ENCODE measurements around the gene DEFB125. TPM values are rescaled to one million over a fixed set of nuclear protein-coding genes. Genes with fewer than 3 reads are reported as not detected.

DEFB125 gene
- total and polyA plus RNA-seq, 9 of the 15 experiments (the other 6 are each of a cell fraction or from before 2014, with no cell fraction given), result not detected

GRCh38 chr20:79565-79964 is 7.9 kb upstream of the DEFB125 start:
- FAIRE-seq, result no peak
- ATAC-seq, result no peak
- no peaks in the 10 kb centered on the region for H3K9me1 ChIP-seq (ENCODE audit: control insufficient read depth, insufficient read depth, low read length)
- no peaks in the 10 kb centered on the region for H3K9me3 ChIP-seq (replicated peaks; ENCODE audit: control insufficient read depth, insufficient read depth, low read depth, low read length)
- H3K4me3 ChIP-seq, result no peak overlapping the region
- in situ Hi-C loops (cut with MboI), result no loop called here
- H2AFZ ChIP-seq (ENCODE audit: low read depth, low read length), result no peak overlapping the region
- intact Hi-C loops (cut with micrococcal nuclease), result no loop called here
- TF ChIP-seq ARHGAP35 (IDR thresholded peaks at IDR 0.05; ENCODE audit: partially characterized antibody), result no peak
- TF ChIP-seq NBN (IDR thresholded peaks at IDR 0.05; ENCODE audit: low read depth), result no peak
- no peak for TF ChIP-seq ZNF583 (CRISPR knock-in tag; IDR thresholded peaks at IDR 0.05)
- no peak for TF ChIP-seq FOXK2 (conservative IDR thresholded peaks at IDR 0.05 in 1 of 2, IDR thresholded peaks at IDR 0.05 in 1 of 2; ENCODE audit: low read depth in 2 of 2)
- TF ChIP-seq WHSC1 (IDR thresholded peaks at IDR 0.05; ENCODE audit: low read length), result no peak
- no peak for TF ChIP-seq ZBTB43 (CRISPR knock-in tag; IDR thresholded peaks at IDR 0.05)
- TF ChIP-seq E2F1 (CRISPR knock-in tag; IDR thresholded peaks at IDR 0.05), result no peak
- no peak for TF ChIP-seq KDM4B (IDR thresholded peaks at IDR 0.05; ENCODE audit: borderline replicate concordance in 2 of 2, low read depth in 1 of 2)
- TF ChIP-seq CGGBP1 (CRISPR knock-in tag; IDR thresholded peaks at IDR 0.05), result no peak
- no peak for TF ChIP-seq MAFK (IDR thresholded peaks at IDR 0.05; ENCODE audit: low read length)
- TF ChIP-seq ZBTB26 (CRISPR knock-in tag; IDR thresholded peaks at IDR 0.05), result no peak
- H4K20me1 ChIP-seq (replicated peaks; ENCODE audit: control insufficient read depth, insufficient read depth, low read length), result no peaks in the 10 kb centered on the region
- no peaks in the 10 kb centered on the region for H3K36me3 ChIP-seq (ENCODE audit: control insufficient read depth, insufficient read depth, low read length)
- no peak overlapping the region for H3K9ac ChIP-seq (ENCODE audit: insufficient read depth in 1 of 2, low read depth in 2 of 2, low read length in 2 of 2)
- ChIA-PET POLR2A (no interaction called here), CTCF (ENCODE audit: low intra/inter-chr PET ratio) (no interaction called here)
- H3K27ac ChIP-seq (ENCODE audit: extremely low read depth, low read depth, low read length), result no peak overlapping the region
- no peaks in the 10 kb centered on the region; a peak in 1 of 5 replicates for H3K4me1 ChIP-seq (replicated peaks in 1 of 2; ENCODE audit: control insufficient read depth in 2 of 2, insufficient read depth in 2 of 2, low read length in 2 of 2)
- WGBS (ENCODE audit: insufficient coverage, low coverage, missing lambda C conversion rate), result 0% methylated on average over 3 of the region's 4 CpGs
- BruUV-seq (replicated peaks), result no TSS peak
- H3K79me2 ChIP-seq (ENCODE audit: control insufficient read depth, insufficient read depth, low read length), result no peaks in the 10 kb centered on the region
- H3K27me3 ChIP-seq (ENCODE audit: control insufficient read depth in 2 of 2, insufficient read depth in 2 of 2, low read length in 2 of 2), result no peaks in the 10 kb centered on the region
- no peak overlapping the region for H3K4me2 ChIP-seq (ENCODE audit: insufficient read depth, low read length)
- DNase-seq (ENCODE audit: extremely low read depth in 1 of 4, low spot score in 3 of 4), result no peak
